Type B pancreatic cell (in vitro differentiated cells): ENCODE results near the gene SOBP. TPM values are rescaled to one million over a fixed set of nuclear protein-coding genes. Genes with fewer than 3 reads are reported as not detected.
A peak's percentile ranks its signal among the peaks of the same experiment; 100 is the strongest.
"Not testable (repeated sequence)": the region's sequence is repeated elsewhere in the genome, so short reads cannot be mapped to it uniquely, and the experiment has no call there.

Experiments
- DNase-seq: peaks from one replicate; pipeline ENCODE4 v3.0.0; 2021; ENCODE audit warnings: mixed read lengths; ENCODE audit not compliant: unreplicated experiment; ENCODE audit errors: extremely low spot score
- H3K27ac Mint-ChIP-seq: 2 replicates; pipeline ENCODE4 v1.8.0; 2021; ENCODE audit warnings: mild to moderate bottlenecking, mixed read lengths
- H3K27me3 Mint-ChIP-seq: 2 replicates; pipeline ENCODE4 v1.8.0; 2021; ENCODE audit warnings: mixed read lengths
- H3K36me3 Mint-ChIP-seq: 2 replicates; pipeline ENCODE4 v1.8.0; 2021; ENCODE audit warnings: mixed read lengths
- H3K4me1 Mint-ChIP-seq: one replicate; pipeline ENCODE4 v1.8.0; 2021; ENCODE audit warnings: mixed read lengths; ENCODE audit not compliant: unreplicated experiment
- H3K4me3 Mint-ChIP-seq: 2 replicates; pipeline ENCODE4 v1.8.0; 2021; ENCODE audit warnings: mild to moderate bottlenecking, mixed read lengths
- H3K9me3 Mint-ChIP-seq: 2 replicates; pipeline ENCODE4 v1.8.0; 2021; ENCODE audit warnings: mixed read lengths
- CTCF ChIP-seq: fragments of 200-600 bp; sonication (generic); conservative IDR thresholded peaks from 2 replicates; pipeline ENCODE4 v1.5.0; 2021; ENCODE audit warnings: antibody characterized with exemption, mild to moderate bottlenecking
- total RNA-seq: library from RNA; stranded (reverse); gene quantifications from 2 replicates; pipeline ENCODE4 v1.2.1, GENCODE V29; 2021; ENCODE audit warnings: low replicate concordance

Gene SOBP
- total RNA-seq, 1 donor from 2014 or later = 19.4 TPM

- TF ChIP-seq CTCF = no peak
- H3K4me1 Mint-ChIP-seq = peaks cover 27% of the 10 kb centered on the region
- no peak for DNase-seq
- H3K36me3 Mint-ChIP-seq = peaks cover 32% of the 10 kb centered on the region
- peak overlapping the region; percentile 25 for H3K4me3 Mint-ChIP-seq
- H3K9me3 Mint-ChIP-seq = no peaks in the 10 kb centered on the region
- no peak overlapping the region for H3K27ac Mint-ChIP-seq
- no peaks in the 10 kb centered on the region for H3K27me3 Mint-ChIP-seq
These were observed 21.6 kb downstream of the SOBP start for GRCh38 chr6:107511511-107511993.

- DNase-seq = no peak
- Mint-ChIP-seq H3K9me3 (peaks cover 4% of the 10 kb centered on the region), H3K36me3 (peaks cover 34% of the 10 kb centered on the region), H3K27me3 (no peaks in the 10 kb centered on the region), H3K27ac (no peak overlapping the region), H3K4me1 (peaks cover 27% of the 10 kb centered on the region), H3K4me3 (no peak overlapping the region)
- no peak for TF ChIP-seq CTCF
These were observed 23.3 kb downstream of the SOBP start for GRCh38 chr6:107513214-107513613.

- H3K36me3 Mint-ChIP-seq = peaks cover 31% of the 10 kb centered on the region
- H3K4me3 Mint-ChIP-seq = no peak overlapping the region
- no peaks in the 10 kb centered on the region for H3K27me3 Mint-ChIP-seq
- no peak for TF ChIP-seq CTCF
- no peak for DNase-seq
- H3K9me3 Mint-ChIP-seq = peaks cover 4% of the 10 kb centered on the region
- no peak overlapping the region for H3K27ac Mint-ChIP-seq
- peaks cover 14% of the 10 kb centered on the region for H3K4me1 Mint-ChIP-seq
These were observed 26.0 kb downstream of the SOBP start for GRCh38 chr6:107515955-107516354.

- TF ChIP-seq CTCF = no peak
- Mint-ChIP-seq H3K36me3 (peaks cover 31% of the 10 kb centered on the region), H3K4me3 (no peak overlapping the region), H3K9me3 (peaks cover 4% of the 10 kb centered on the region), H3K4me1 (peaks cover 5% of the 10 kb centered on the region), H3K27me3 (no peaks in the 10 kb centered on the region), H3K27ac (no peak overlapping the region)
- DNase-seq = no peak
These were observed 27.4 kb downstream of the SOBP start for GRCh38 chr6:107517274-107517673.

- H3K36me3 Mint-ChIP-seq = peaks cover 31% of the 10 kb centered on the region
- H3K4me1 Mint-ChIP-seq, DNase-seq, H3K27ac Mint-ChIP-seq, H3K27me3 Mint-ChIP-seq, H3K9me3 Mint-ChIP-seq, H3K4me3 Mint-ChIP-seq: not testable (repeated sequence)
These were observed 29.3 kb downstream of the SOBP start for GRCh38 chr6:107519224-107519623.

- H3K4me3 Mint-ChIP-seq, H3K9me3 Mint-ChIP-seq, H3K4me1 Mint-ChIP-seq, DNase-seq, H3K27ac Mint-ChIP-seq, H3K27me3 Mint-ChIP-seq: not testable (repeated sequence)
- H3K36me3 Mint-ChIP-seq = peaks cover 22% of the 10 kb centered on the region
These were observed 30.8 kb downstream of the SOBP start for GRCh38 chr6:107520706-107521105.
